ENCODE measurements around the gene SH3YL1. TPM values are rescaled to one million over a fixed set of nuclear protein-coding genes. Genes with fewer than 3 reads are reported as not detected.

Gene SH3YL1
- polyA plus RNA-seq, 1 experiment, result 27.6 TPM

DNA sequence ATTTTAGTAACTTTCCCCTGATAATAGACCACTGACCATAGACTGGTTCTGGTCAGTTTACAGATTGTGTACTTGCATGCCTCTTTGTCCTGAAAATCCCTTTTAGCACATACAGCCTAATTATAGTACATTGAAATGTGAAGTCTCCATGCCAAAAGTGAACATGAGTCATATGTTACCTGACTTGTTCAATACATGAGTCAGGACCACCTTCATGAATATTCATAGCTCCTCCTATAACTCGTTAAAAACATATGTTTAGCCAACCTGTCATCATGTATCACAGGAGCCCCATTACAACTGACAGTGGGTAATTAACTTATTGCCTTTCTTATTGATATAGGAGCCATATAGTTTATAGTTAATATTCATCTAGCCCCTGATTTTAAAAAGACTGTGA lies 78.6 kb downstream of the SH3YL1 start:
- H3K4me3 ChIP-seq (ENCODE audit: low read depth, low read length), result no peak overlapping the region
- no peak overlapping the region for H3K27ac ChIP-seq (ENCODE audit: low read depth, low read length)
- no peak for DNase-seq (ENCODE audit: low read depth, low spot score)
- peaks cover 6% of the 10 kb centered on the region for H3K9me3 ChIP-seq (ENCODE audit: control insufficient read depth, insufficient read depth, low read length)
- ChIA-PET CTCF (no interaction called here), POLR2A (no interaction called here)
- TF ChIP-seq, protein P1, sequence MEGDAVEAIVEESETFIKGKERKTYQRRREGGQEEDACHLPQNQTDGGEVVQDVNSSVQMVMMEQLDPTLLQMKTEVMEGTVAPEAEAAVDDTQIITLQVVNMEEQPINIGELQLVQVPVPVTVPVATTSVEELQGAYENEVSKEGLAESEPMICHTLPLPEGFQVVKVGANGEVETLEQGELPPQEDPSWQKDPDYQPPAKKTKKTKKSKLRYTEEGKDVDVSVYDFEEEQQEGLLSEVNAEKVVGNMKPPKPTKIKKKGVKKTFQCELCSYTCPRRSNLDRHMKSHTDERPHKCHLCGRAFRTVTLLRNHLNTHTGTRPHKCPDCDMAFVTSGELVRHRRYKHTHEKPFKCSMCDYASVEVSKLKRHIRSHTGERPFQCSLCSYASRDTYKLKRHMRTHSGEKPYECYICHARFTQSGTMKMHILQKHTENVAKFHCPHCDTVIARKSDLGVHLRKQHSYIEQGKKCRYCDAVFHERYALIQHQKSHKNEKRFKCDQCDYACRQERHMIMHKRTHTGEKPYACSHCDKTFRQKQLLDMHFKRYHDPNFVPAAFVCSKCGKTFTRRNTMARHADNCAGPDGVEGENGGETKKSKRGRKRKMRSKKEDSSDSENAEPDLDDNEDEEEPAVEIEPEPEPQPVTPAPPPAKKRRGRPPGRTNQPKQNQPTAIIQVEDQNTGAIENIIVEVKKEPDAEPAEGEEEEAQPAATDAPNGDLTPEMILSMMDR (IDR thresholded peaks at IDR 0.05; ENCODE audit: low read depth, low read length), result no peak
- H3K27me3 ChIP-seq (ENCODE audit: control insufficient read depth, insufficient read depth, low read length), result no peaks in the 10 kb centered on the region

GRCh38 chr2:184695-185094 lies 79.1 kb downstream of the SH3YL1 start:
- no peaks in the 10 kb centered on the region for H3K27me3 ChIP-seq (ENCODE audit: control insufficient read depth, insufficient read depth, low read length)
- TF ChIP-seq, protein P1 (IDR thresholded peaks at IDR 0.05; ENCODE audit: low read depth, low read length), result no peak
- H3K9me3 ChIP-seq (ENCODE audit: control insufficient read depth, insufficient read depth, low read length), result peaks cover 10% of the 10 kb centered on the region
- ChIA-PET POLR2A (no interaction called here), CTCF (no interaction called here)
- no peak overlapping the region for H3K4me3 ChIP-seq (ENCODE audit: low read depth, low read length)
- H3K27ac ChIP-seq (ENCODE audit: low read depth, low read length), result no peak overlapping the region
- no peak for DNase-seq (ENCODE audit: low read depth, low spot score)

DNA sequence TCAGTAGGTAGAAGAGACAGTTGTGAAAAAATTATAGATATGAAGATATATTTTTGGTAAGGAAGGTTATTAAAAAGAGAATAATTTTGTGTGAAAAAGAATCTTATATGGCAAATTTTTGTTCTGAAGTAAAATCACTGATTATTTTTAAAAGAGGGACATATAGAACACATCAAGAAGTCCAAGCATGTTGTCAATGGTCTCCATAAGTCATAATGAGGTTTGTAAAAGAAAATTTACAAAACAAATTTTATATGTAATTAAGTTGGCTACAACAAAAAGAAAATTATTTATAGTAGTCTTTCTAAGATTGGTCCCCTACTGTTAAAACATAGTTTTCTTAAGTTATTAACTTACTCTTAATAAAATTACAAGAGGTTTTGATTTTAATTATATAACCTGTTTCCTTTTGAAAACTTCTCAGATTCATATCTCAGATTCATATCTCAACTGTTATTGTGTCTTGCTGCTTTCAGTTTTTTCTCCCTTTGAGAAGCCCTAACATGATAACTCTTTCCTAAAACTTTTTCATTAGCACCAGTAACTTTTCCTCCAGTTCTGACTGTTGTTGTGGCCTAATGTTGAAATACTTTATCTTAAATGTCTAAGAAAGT lies 81.2 kb downstream of the SH3YL1 start:
- H3K9me3 ChIP-seq (ENCODE audit: control insufficient read depth, insufficient read depth, low read length), result peaks cover 10% of the 10 kb centered on the region
- DNase-seq (ENCODE audit: low read depth, low spot score), result no peak
- no peak overlapping the region for H3K4me3 ChIP-seq (ENCODE audit: low read depth, low read length)
- no peaks in the 10 kb centered on the region for H3K27me3 ChIP-seq (ENCODE audit: control insufficient read depth, insufficient read depth, low read length)
- TF ChIP-seq, protein P1 (IDR thresholded peaks at IDR 0.05; ENCODE audit: low read depth, low read length), result no peak
- ChIA-PET POLR2A (no interaction called here), CTCF (no interaction called here)
- no peak overlapping the region for H3K27ac ChIP-seq (ENCODE audit: low read depth, low read length)

DNA sequence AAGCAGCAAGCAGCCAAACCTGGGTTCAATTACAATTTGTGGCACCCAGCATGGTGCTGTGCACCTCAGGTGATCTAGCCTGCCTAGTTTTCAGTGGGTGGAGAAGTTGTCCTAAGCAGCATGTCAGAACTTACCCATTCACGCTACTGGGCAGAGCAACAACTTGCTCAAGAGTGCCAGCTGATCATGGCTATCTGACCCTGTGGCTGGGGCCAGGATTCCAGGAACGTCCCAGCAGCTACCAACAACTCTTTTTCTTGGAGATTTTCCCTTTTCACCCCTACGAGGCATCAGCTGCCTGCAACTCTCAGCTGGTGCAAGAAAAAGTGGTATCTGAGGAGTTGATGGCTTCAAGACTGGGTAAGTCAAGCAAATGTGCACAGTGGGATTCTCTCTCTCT lies 83.5 kb downstream of the SH3YL1 start:
- DNase-seq (ENCODE audit: low read depth, low spot score), result no peak
- CTCF ChIA-PET, result no interaction called here

DNA sequence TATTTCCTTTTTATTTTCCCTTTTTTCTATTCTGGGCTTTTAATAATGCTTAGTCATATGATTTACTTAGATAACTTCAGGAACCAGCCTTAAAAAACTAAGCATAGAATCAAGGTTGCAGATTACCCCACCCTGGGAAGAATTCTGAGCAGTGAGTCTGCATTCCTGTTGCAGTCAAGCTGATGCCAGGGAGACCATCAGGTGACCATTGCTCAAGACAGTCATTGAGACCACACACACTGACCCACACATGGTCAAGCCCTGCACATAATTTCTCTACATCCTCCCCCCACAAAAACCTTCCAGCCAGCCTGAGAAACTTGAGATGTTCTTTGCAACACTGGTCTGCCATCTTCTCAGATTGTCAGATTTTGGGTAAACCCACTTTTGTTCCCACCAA lies 83.9 kb downstream of the SH3YL1 start:
- H3K27me3 ChIP-seq (ENCODE audit: control insufficient read depth, insufficient read depth, low read length), result no peaks in the 10 kb centered on the region
- TF ChIP-seq, protein P1 (IDR thresholded peaks at IDR 0.05; ENCODE audit: low read depth, low read length), result no peak
- ChIA-PET CTCF (no interaction called here), POLR2A (no interaction called here)
- H3K4me3 ChIP-seq (ENCODE audit: low read depth, low read length), result no peak overlapping the region
- H3K9me3 ChIP-seq (ENCODE audit: control insufficient read depth, insufficient read depth, low read length), result peaks cover 7% of the 10 kb centered on the region
- H3K27ac ChIP-seq (ENCODE audit: low read depth, low read length), result no peak overlapping the region
- DNase-seq (ENCODE audit: low read depth, low spot score), result no peak

More for the DNA sequence above, 83.5 kb downstream of the SH3YL1 start:
- Histone ChIP-seq H3K4me3 (ENCODE audit: low read depth, low read length) (no peak overlapping the region), H3K9me3 (ENCODE audit: control insufficient read depth, insufficient read depth, low read length) (peaks cover 7% of the 10 kb centered on the region), H3K27me3 (ENCODE audit: control insufficient read depth, insufficient read depth, low read length) (no peaks in the 10 kb centered on the region), H3K27ac (ENCODE audit: low read depth, low read length) (no peak overlapping the region)
- POLR2A ChIA-PET, result no interaction called here
- TF ChIP-seq, protein P1 (IDR thresholded peaks at IDR 0.05; ENCODE audit: low read depth, low read length), result no peak
